HUES6 (cell line): ENCODE data around the gene HNRNPD.
"Not testable (repeated sequence)": the region's sequence is repeated elsewhere in the genome, so short reads cannot be mapped to it uniquely, and the experiment has no call there.

ENCODE experiments used
- H3K27ac ChIP-seq: 2 replicates; pipeline ENCODE4 v1.7.0; 2013; ENCODE audit warnings: low read depth, mild to moderate bottlenecking, low read length, inconsistent platforms
- H3K27me3 ChIP-seq: 2 replicates; pipeline ENCODE4 v1.6.1; 2013; ENCODE audit warnings: low read length; ENCODE audit not compliant: control insufficient read depth, insufficient read depth
- H3K36me3 ChIP-seq: 2 replicates; pipeline ENCODE4 v1.6.1; 2013; ENCODE audit warnings: low read length; ENCODE audit not compliant: control insufficient read depth, insufficient read depth
- H3K4me1 ChIP-seq: 2 replicates; pipeline ENCODE4 v1.6.1; 2013; ENCODE audit warnings: low read length; ENCODE audit not compliant: control insufficient read depth, insufficient read depth
- H3K4me3 ChIP-seq: 2 replicates; pipeline ENCODE4 v1.5.1; 2013; ENCODE audit warnings: low read depth, low read length
- H3K9ac ChIP-seq: one replicate; pipeline ENCODE4 v1.6.1; 2013; ENCODE audit warnings: mild to moderate bottlenecking, low read length
- H3K9me3 ChIP-seq: 2 replicates; pipeline ENCODE4 v1.6.1; 2013; ENCODE audit warnings: low read depth, low read length; ENCODE audit not compliant: control insufficient read depth, insufficient read depth

HNRNPD gene

DNA sequence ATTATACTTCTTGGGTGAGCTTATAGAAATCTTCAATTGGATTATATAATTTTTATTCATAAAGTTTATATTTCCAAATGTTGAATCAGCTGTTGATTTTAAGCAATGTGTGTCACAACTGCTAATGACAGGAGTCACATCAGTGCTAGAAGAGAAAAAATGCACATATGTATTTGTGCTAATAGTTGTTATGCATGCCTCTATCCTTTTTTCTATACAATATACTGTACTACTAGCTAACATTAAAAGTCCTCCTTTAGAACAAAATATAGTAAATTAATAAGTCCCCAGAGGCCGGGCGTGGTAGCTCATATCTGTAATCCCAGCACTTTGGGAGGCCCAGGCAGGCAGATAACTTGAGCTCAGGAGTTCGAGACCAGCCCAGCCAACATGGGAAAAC, 23.7 kb upstream of the HNRNPD start:
- no peak overlapping the region for H3K9ac ChIP-seq
- no peaks in the 10 kb centered on the region for H3K36me3 ChIP-seq
- H3K4me1 ChIP-seq, result no peaks in the 10 kb centered on the region
- no peak overlapping the region for H3K27ac ChIP-seq
- H3K27me3 ChIP-seq, result no peaks in the 10 kb centered on the region
- H3K9me3 ChIP-seq, result no peaks in the 10 kb centered on the region
- no peak overlapping the region for H3K4me3 ChIP-seq

DNA sequence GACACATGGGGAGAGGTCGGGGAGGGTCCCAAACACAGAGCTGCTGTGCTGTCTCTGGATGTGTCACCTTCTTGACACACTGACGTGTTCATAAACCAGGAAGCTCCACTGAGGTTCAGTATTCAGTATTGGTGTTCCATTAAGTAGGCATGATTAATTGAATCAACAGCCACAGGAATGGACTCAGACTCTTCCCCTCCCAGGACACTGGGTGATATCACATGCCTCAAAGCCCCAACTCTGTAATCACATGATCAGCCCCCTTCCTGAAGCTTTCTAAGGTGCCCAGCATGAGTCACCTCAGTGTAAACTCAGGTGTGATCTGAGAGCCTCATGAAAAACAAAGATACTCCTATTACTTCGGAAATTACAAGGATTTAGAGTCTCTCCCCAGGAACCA, 21.1 kb upstream of the HNRNPD start:
- no peaks in the 10 kb centered on the region for H3K9me3 ChIP-seq
- no peak overlapping the region for H3K27ac ChIP-seq
- H3K4me1 ChIP-seq, result no peaks in the 10 kb centered on the region
- H3K27me3 ChIP-seq, result no peaks in the 10 kb centered on the region
- H3K36me3 ChIP-seq, result no peaks in the 10 kb centered on the region
- H3K4me3 ChIP-seq, result no peak overlapping the region
- no peak overlapping the region for H3K9ac ChIP-seq

DNA sequence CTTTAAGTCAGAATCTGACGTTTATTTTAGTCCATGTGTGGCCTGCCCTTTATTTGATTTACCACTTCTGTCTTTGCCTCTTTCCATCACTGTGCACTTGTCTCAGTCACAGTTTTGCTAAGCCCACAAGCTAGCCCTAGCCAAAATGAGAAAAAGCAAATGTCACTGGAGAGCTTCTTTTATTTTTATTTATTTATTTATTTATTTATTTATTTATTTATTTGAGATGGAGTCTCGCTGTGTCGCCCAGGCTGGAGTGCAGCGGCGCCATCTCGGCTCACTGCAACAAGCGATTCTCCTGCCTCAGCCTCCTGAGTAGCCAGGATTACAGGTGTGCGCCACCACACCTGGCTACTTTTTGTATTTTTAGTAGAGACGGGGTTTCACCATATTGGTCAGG, 16.3 kb upstream of the HNRNPD start:
- H3K4me1 ChIP-seq, H3K4me3 ChIP-seq, H3K9ac ChIP-seq, H3K27ac ChIP-seq, H3K36me3 ChIP-seq, H3K27me3 ChIP-seq: not testable (repeated sequence)
- peaks cover 15% of the 10 kb centered on the region for H3K9me3 ChIP-seq

DNA sequence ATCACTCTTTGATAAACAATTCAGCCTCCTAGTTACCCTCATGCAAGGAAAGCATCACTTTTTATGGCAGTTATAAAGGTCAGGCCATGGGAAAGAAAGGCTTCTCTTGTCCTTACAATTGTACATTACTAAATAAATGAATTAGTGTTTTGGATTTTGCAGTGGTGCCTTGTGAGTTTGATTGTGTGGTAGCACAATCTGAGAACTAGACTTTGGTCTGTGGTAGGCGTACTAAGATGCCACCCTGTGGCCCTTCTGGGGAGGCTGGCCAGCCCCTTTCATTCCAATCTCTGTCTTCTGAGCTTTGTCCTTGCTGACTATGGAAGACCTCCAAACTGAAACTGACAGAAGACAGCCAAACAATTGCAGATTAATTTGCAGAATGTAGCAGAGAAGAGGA, 14.6 kb upstream of the HNRNPD start:
- Histone ChIP-seq H3K27me3 (no peaks in the 10 kb centered on the region), H3K9ac (no peak overlapping the region), H3K27ac (no peak overlapping the region), H3K4me3 (no peak overlapping the region), H3K36me3 (no peaks in the 10 kb centered on the region), H3K4me1 (no peaks in the 10 kb centered on the region), H3K9me3 (peaks cover 19% of the 10 kb centered on the region)

DNA sequence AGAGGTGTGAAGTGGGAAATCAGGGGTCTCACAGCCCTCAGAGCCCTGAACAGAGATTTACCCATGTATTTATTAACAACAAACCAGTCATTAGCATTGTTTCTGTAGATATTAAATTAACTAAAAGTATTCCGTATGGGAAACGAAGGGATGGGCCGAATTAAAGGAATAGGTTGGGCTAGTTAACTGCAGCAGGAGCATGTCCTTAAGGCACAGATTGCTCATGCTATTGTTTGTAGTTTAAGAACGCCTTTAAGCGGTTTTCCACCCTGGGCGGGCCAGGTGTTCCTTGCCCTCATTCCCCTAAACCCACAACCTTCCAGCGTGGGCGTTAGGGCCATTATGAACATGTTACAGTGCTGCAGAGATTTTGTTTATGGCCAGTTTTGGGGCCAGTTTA, 12.5 kb upstream of the HNRNPD start:
- H3K9ac ChIP-seq, H3K27me3 ChIP-seq, H3K27ac ChIP-seq, H3K4me3 ChIP-seq, H3K4me1 ChIP-seq, H3K36me3 ChIP-seq: not testable (repeated sequence)
- H3K9me3 ChIP-seq, result peaks cover 19% of the 10 kb centered on the region

DNA sequence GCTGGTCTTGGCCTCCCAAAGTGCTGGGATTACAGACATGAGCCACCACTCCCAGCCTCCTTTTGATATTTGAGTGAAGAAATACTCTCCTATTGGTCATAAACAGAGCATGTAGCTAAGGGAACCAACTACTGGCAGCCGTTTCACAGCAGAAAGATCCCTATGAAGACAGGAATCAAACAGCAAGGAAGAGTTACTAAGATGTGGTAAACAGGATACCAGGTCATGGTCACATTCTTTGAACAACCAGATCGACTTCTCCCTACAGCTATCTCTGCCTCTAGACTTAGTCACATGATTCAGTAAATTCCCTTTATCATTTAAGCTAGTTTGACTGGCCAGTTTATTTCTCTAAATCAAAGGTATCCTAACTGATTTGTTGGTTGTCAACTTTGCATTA, 9.0 kb upstream of the HNRNPD start:
- H3K4me3 ChIP-seq, result no peak overlapping the region
- no peak overlapping the region for H3K27ac ChIP-seq
- H3K9me3 ChIP-seq, result peaks cover 19% of the 10 kb centered on the region
- H3K4me1 ChIP-seq, result no peaks in the 10 kb centered on the region
- no peak overlapping the region for H3K9ac ChIP-seq
- H3K36me3 ChIP-seq, result no peaks in the 10 kb centered on the region
- H3K27me3 ChIP-seq, result no peaks in the 10 kb centered on the region

DNA sequence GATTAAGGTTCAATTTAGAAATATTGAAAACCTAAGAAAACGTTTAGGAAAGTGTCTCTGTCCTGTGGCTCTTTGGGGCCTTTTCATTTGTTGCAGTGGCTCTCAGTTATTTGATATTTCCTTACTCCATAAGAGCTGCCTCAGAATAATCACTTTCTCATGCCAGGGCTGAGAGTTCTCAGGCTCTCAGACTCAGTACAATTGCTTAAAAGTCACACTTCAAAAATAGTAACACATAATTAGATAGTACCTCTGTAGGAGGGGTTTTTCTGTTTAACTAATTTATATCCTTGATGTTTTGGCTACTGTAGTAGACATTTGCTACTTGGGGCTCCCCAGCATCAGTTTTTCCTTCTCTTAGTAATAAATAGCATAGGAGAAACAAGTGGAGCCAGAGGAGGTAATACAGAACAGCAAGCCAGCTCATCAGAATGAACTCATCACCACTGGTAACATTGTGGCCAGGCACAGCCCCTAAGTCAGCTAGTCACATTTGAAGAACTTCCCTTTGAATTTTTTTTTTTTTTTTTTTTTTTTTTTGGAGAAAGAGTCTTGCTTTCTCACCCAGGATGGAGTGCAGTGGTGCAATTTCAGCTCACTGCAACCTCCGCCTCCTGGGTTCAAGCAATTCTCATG, 8.0 kb upstream of the HNRNPD start:
- Histone ChIP-seq H3K27me3 (no peaks in the 10 kb centered on the region), H3K36me3 (no peaks in the 10 kb centered on the region), H3K9ac (no peak overlapping the region), H3K4me1 (no peaks in the 10 kb centered on the region), H3K27ac (no peak overlapping the region), H3K4me3 (no peak overlapping the region), H3K9me3 (peaks cover 18% of the 10 kb centered on the region)

DNA sequence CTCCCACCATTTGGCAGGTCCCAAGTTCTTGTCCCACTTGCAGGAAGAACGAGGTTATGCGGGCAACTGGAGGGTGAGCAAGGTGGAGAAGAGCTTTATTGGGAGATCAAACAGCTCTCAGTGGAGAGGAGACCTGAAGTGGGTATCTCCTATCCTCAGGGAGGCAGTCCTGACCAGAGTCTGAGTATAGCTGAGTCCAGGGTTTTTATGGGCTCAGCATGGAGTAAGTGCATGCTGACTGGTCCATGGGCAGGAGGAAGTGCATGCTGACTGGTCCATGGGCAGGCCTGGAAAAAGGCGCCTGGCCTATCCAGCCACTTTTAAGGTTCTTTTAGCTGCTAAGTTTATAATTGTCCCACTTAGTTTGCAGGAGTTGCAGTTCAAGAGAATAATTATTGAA, 7.4 kb upstream of the HNRNPD start:
- peaks cover 16% of the 10 kb centered on the region for H3K9me3 ChIP-seq
- H3K27ac ChIP-seq, result no peak overlapping the region
- H3K4me1 ChIP-seq, result no peaks in the 10 kb centered on the region
- H3K4me3 ChIP-seq, result no peak overlapping the region
- no peaks in the 10 kb centered on the region for H3K27me3 ChIP-seq
- H3K9ac ChIP-seq, result no peak overlapping the region
- H3K36me3 ChIP-seq, result no peaks in the 10 kb centered on the region; the same call in 1 of the 2 replicates

DNA sequence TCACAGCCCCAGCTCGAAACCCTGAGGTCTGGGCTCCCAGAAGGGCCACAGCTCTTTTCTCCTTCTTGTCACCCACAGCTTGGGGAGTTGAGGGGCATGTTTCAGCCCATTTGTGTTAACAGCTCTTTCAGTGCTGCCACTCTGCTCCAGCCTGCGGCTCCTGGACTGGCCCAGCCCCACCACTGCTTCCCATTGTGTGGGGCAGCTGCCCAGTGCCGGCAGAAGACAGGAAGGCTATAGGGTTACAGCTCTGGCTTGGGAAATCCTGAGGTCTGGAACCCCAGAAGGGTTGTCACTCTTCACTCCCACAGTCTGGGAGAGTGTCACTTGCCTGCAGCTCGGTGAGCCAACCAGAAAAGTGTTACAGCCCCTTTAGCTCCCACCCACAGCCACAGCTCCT, 7.0 kb upstream of the HNRNPD start:
- peaks cover 12% of the 10 kb centered on the region for H3K9me3 ChIP-seq
- peaks cover 3% of the 10 kb centered on the region; the same call in 1 of the 2 replicates for H3K4me1 ChIP-seq
- H3K27me3 ChIP-seq, result no peaks in the 10 kb centered on the region
- H3K9ac ChIP-seq, result no peak overlapping the region
- no peaks in the 10 kb centered on the region; the same call in 1 of the 2 replicates for H3K36me3 ChIP-seq
- H3K4me3 ChIP-seq, result no peak overlapping the region
- no peak overlapping the region for H3K27ac ChIP-seq

DNA sequence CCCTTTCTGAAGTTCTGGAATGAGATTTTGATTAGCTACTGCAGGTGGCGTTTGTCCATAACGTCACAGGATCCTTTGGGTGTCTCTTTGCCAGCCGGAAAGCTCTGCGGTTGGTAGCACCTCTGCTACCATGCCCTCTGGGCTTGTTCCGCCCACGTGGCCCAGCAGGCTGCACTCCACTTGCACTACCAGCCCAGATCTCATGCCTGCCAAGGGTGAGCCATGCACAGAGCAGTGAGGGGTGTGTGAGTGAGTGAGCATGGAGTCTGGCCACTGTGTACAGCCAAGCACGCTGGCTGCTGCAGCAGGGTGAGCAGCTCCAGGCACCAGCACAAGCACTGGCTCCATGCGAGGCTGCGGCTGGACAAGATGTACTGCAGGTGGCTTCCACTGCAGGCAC, 6.6 kb upstream of the HNRNPD start:
- peaks cover 7% of the 10 kb centered on the region; the same call in 1 of the 2 replicates for H3K9me3 ChIP-seq
- no peaks in the 10 kb centered on the region; the same call in 1 of the 2 replicates for H3K36me3 ChIP-seq
- H3K9ac ChIP-seq, result no peak overlapping the region
- H3K27ac ChIP-seq, result no peak overlapping the region
- no peaks in the 10 kb centered on the region for H3K27me3 ChIP-seq
- H3K4me1 ChIP-seq, result peaks cover 7% of the 10 kb centered on the region; the same call in 1 of the 2 replicates
- no peak overlapping the region for H3K4me3 ChIP-seq

DNA sequence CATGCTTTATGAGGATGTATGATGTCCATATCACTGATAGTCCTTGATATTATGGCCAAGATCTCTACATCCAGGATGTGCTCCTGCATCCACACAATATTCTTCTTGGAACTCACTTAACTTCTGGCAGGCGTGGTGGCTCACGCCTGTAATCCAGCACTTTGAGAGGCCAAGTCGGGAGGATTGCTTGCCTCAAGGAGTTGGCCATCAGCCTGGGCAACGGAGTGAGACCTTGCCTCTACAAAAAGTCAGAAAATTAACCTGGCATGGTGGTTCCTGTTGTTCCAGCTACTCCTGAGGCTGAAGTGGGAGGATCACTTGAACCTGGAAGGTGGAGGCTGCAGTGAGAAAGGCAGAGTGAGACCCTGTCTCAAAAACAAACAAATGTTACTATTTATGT, 2.3 kb upstream of the HNRNPD start:
- H3K27ac ChIP-seq, result no peak overlapping the region
- H3K36me3 ChIP-seq, result peaks cover 18% of the 10 kb centered on the region
- H3K27me3 ChIP-seq, result no peaks in the 10 kb centered on the region
- H3K4me3 ChIP-seq, result peak overlapping the region; percentile 99
- H3K4me1 ChIP-seq, result peaks cover 8% of the 10 kb centered on the region
- no peak overlapping the region for H3K9ac ChIP-seq
- H3K9me3 ChIP-seq, result no peaks in the 10 kb centered on the region

DNA sequence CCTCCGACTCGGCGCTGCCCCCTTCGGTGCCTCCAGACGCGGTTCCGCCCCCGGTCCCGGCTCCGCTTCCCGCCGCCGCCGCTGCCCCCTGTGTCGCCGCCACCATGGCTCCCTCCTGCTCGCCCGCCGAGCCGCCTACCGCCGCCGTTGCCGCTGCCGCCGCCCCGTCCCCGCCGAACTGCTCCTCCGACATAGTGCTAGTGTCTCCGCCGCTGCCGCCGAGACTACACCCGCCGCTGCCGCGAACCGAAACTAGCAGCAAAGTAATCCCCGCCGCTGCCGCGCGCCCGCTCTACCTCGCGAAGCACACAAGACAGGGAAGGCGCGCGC, 340 bp downstream of the HNRNPD start:
- H3K27ac ChIP-seq, result peak overlapping the region; percentile 100
- no peaks in the 10 kb centered on the region for H3K27me3 ChIP-seq
- H3K9me3 ChIP-seq, result no peaks in the 10 kb centered on the region
- H3K36me3 ChIP-seq, result peaks cover 45% of the 10 kb centered on the region
- H3K4me1 ChIP-seq, result peaks cover 24% of the 10 kb centered on the region
- H3K9ac ChIP-seq, result peak overlapping the region; percentile 100
- H3K4me3 ChIP-seq, result peak overlapping the region; percentile 99
